HG02938 (cell line): Measurements from ENCODE around the gene VPS13D.
A peak's percentile ranks its signal among the peaks of the same experiment; 100 is the strongest.

Source experiments
- ATAC-seq: cut with Tn5 transposase; IDR thresholded peaks from one replicate; pipeline ENCODE4 v1.9.1; 2021; ENCODE audit warnings: mild to moderate bottlenecking, moderate library complexity; ENCODE audit not compliant: unreplicated experiment

VPS13D gene

DNA sequence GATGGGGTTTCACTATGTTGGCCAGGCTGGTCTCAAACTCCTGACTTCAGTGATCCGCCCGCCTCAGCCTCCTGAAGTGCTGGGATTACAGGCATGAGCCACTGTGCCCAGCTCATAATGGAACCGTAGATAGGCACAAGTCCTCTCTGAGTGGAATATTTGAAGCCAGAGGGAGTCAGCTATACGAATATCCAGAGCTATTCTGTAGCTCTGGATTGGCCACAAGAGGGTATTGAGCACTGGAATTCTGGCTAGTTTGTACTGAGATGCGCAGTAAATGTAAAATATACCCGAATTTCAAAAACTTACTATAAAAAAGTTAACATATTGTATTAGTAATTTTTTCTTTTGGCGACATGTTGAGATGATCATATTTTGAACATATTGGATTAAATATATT lies 851 bp upstream of the VPS13D start:
- ATAC-seq: no peak

- no peak for ATAC-seq
Observed at GRCh38 chr1:12229386-12229834, 420 bp upstream of the VPS13D start.

GRCh38 chr1:12230549-12231275 lies 882 bp downstream of the VPS13D start:
- peak; percentile 18 for ATAC-seq

DNA sequence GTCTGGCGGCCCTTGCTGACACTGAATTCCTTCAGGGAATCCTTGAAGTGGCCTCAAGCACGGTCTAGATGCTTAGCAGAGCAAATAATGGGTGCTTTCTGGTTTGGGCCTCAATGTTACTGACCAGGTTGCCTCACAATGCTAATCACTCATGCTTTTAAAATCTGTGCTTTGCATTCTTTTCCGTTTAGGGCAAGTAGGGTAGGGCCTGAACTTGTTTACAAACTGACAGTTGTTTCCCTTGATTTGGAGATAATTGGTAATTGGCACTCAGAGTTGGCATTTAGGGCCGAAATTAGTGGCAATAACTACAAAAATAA lies 1.4 kb downstream of the VPS13D start:
- no peak for ATAC-seq

DNA sequence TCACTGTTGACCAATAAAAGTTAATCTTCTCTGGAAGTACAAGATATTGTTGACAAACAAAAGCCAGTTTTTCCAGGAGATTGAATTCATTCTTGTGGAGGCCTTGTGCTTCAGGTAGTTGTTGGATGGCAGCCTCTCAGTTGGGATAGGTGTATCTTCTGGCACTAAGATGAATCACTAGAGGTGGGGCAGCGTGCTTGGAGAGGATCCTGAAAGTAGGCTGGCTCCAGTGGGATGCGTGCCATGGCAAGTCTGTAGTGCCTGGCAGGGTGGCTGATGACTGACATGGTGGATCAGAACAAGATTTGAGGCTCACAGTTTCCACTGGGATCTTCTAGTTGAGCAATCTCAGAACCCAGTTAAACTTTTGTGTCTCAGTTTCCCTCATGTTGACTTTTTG lies 2.4 kb downstream of the VPS13D start:
- no peak for ATAC-seq

DNA sequence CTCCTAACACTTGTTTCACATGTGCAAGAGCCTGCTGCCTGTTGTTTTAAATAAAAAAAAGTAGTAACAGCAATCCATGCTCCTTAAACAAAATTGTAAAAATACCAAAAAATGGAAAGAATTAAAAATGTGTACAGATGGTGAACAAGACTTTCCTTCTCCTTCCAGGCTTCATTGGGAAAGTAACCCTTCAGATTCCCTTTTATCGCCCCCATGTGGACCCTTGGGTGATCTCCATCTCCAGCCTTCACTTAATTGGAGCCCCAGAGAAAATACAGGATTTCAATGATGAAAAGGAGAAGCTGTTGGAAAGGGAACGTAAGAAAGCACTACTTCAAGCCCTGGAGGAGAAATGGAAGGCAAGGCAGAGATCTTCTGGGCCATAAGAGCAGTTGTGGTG lies 14.2 kb downstream of the VPS13D start:
- no peak for ATAC-seq

DNA sequence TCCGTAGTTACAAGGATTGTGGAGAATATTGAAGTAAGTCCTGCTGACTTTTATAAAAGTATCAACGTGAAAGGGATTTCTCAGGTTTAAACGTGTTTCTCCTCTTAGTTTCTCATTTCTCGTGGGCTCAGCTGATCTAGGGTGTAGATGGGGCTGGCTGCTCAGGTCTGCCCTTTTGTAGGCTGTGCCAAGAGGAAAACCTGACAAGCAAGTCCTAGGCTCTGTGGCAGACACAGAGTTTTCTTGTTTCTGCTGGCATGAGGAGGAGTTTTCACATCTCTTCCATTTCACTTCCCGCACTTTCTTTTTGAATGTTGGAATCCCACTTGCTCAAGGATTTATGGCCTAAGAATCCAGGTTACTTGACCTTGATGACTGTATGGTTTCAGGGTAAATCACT lies 14.8 kb downstream of the VPS13D start:
- ATAC-seq: no peak

DNA sequence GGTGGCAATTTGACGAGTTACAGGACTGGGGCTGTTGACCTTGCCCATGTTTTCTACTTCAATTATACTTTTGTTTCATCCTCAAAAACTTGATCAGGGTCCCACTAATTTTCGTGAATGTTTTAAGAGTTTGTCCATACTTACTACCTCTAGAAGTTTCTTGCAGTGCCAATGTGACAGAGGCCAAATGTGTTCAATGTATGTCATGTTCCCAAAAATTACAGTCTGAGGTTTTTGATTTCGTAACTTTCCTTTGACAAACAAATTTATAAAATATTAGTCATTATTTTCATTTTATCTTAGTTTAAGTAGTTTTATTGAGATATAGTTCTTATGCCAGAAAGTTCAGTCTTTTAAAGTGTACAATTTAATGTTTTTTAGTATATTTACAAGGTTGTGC lies 15.3 kb downstream of the VPS13D start:
- no peak for ATAC-seq

DNA sequence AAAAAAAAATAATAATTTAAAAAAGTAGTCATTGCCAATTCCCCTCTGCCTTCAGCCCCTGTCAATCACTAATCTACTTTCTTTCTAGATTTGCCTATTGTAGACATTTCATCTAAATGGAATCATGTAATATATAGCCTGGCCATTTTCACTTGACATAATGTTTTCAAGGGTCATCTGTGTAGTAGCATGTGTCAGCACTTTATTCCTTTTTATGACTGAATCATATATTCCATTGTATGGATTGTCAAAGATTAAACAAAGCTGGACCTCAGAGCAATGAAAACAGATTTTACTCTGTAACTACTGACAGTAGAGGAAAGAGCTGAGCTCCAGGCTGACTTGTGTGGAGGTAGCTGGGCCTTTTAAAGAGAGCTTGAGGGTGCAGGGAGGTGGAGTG lies 15.9 kb downstream of the VPS13D start:
- ATAC-seq: no peak

GRCh38 chr1:12246584-12246983 lies 16.8 kb downstream of the VPS13D start:
- no peak for ATAC-seq

DNA sequence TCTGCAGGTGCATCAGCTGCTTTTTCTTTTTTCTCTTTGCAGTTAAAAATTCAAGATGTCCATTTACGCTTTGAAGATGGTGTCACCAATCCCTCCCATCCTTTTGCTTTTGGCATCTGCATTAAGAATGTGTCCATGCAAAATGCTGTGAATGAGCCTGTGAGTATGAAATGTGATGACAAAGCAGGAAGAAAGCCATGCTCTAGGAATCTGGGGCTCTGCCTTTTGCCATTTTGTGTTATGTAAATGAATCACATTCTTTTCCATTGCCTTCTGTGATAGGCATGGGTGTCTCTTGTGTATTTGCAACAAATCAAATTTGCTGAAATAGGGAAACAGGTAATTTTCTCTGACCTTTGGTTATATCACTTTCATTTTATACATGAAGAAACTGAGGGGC lies 19.4 kb downstream of the VPS13D start:
- no peak for ATAC-seq

- ATAC-seq: no peak
Observed at GRCh38 chr1:12249748-12250147, 19.9 kb downstream of the VPS13D start.

GRCh38 chr1:12251442-12251841 lies 21.6 kb downstream of the VPS13D start:
- ATAC-seq: no peak

- no peak for ATAC-seq
Observed at GRCh38 chr1:12255913-12256312, 26.1 kb downstream of the VPS13D start.

DNA sequence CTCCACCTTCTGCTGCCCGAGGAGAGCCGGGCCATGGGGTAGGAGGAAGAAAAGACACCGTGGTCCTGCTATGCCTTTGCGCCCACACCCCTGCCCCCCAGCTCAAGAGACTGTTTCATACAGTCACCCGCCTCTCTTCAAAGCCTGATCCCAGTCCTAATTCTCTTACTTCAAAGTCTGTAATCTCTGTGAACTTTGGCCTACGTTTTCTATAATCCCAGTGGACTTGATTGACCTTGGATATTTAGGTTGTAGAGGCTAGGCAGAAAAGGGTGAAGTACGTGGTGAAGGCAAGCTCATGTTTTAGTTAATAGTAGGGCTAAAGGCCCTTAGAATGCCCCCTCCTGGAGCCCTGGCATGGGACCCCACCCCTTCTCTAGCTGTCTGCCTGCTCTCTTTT lies 28.4 kb downstream of the VPS13D start:
- no peak for ATAC-seq

DNA sequence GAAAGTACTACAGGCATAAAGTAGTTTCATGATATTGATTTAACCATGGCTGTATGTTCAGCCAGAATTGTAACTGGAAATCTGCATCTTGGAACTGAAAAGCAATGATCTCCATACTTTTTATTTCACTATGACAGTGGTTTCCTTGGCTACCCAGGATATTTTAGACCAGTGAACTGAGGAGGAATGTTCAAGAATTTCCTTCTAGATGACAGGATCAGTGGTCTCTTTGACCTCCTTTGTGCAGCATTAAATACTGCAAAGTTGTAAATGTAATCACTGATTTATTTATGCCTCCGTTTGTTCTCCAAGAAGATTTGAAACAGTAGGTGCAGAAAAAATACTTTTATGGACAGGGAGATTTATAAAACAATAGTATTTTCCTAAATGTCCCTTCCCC lies 39.5 kb downstream of the VPS13D start:
- no peak for ATAC-seq

DNA sequence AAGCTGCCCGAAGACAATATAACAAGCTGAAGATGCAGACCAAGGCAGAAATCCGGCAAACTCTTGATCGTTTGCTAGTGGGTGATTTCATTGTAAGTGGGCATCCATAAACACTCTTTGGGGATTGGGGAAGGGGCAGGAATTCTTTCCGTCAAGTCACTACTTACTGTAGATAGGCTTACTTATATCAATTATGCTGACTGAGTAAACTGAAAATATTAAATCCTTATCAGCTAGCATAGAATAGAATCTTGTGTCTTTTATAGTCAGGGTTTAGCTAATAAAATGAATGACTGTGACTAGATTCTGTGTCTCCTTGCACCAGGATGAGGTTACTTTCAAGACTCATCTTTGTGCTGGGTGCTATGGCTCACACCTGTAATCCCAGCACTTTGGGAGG lies 41.2 kb downstream of the VPS13D start:
- no peak for ATAC-seq

- ATAC-seq: no peak
Observed at GRCh38 chr1:12272770-12273169, 42.9 kb downstream of the VPS13D start.

GRCh38 chr1:12275370-12275769 lies 45.5 kb downstream of the VPS13D start:
- ATAC-seq: no peak

- no peak for ATAC-seq
Observed at GRCh38 chr1:12276225-12276624, 46.4 kb downstream of the VPS13D start.

DNA sequence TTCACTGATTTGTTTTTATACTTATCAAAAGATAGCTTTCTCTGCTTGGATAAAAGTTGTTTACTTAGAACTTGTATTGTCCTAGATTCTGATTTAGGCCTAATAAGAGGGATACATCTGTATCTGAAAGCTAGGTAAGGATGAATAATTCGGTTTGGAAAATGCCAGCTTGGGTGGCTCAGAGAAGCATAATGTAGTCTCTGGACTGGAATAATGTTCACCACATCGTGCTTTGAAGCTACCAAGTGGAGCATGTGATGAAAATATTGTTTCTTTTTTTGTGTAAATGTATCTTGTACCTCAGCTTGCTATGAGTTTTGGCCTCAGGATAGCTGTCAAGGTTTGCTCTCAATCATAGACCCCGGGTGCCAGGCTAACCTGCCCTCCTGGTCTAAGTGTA lies 49.2 kb downstream of the VPS13D start:
- ATAC-seq: no peak

DNA sequence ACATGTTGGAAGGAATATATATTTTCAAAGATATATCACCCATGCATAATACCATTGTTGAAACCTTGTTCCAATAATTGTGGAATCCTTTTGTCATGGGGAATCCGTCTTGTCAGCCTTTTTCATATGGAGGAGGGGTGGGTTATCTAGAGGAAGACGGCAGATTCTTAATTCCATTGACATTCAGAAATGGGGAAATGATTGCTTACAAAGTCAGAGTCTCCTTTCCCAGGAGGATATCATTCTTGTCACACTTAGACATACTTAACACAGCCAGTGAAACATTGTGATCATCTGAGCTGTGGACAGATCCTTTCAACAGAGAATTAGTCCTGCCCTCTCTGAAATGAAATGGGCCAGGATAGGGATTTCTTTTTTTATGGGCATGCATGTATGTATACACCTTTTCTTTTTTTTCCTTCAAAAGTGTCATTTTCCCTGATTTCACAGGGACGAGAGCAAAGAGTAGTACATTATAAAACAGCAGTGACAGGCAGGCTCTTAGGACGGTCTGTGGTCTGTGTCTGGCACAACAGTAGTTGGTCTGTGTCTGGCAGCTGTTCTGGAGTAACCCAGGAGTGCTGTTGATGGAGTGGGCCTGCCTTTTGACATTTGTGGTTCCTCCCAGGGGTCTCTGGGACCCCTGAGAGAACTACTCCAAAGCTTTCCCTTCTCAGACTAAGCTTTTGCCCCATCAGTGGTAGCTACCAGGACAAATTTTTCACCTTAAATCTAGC lies 50.1 kb downstream of the VPS13D start:
- no peak for ATAC-seq

DNA sequence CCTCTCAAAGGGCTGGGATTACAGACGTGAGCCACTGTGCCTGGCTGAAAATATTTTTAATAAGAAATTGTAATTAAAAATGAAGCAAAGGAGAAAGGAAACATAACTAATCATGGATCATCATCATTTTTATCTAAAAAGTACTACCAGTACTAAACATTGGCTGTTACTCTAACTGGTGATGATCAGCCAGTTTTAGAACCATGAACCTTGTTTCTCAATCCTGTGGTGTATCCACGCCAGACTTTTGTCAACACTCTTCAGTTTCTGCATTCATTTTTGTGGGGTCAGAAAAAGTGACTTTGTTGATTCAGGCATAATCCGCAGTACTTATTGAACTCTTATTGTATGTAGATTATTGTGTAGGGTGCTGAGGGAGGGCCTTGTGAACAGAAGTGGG lies 52.3 kb downstream of the VPS13D start:
- ATAC-seq: no peak
